Calu3 (cell line): Measurements from ENCODE around the gene SLC13A2. TPM values are rescaled to one million over a fixed set of nuclear protein-coding genes. Genes with fewer than 3 reads are reported as not detected.
"Not testable (repeated sequence)": the region's sequence is repeated elsewhere in the genome, so short reads cannot be mapped to it uniquely, and the experiment has no call there.

ENCODE experiments used
- BruUV-seq: library from RNA; stranded (reverse); fragments of 400-500 nt; replicated peaks from 2 replicates; lab custom pipeline; 2021; lab: Mats Ljungman, UMichigan
- CTCF ChIA-PET: fragments of 300-600 bp; sonication (Branson Sonifier 250); formaldehyde crosslinking; loops from one replicate; lab custom pipeline; 2022; ENCODE audit warnings: antibody characterized with exemption; lab: Charles Lee
- DNase-seq: peaks from one replicate; pipeline ENCODE4 v3.0.0; 2022
- H3K27ac Mint-ChIP-seq: one replicate; pipeline ENCODE4 v1.8.0; 2022; ENCODE audit warnings: mixed read lengths; ENCODE audit not compliant: unreplicated experiment
- H3K27me3 Mint-ChIP-seq: one replicate; pipeline ENCODE4 v1.8.0; 2022; ENCODE audit warnings: mixed read lengths; ENCODE audit not compliant: unreplicated experiment
- H3K36me3 Mint-ChIP-seq: one replicate; pipeline ENCODE4 v1.8.0; 2022; ENCODE audit warnings: mild to moderate bottlenecking, moderate library complexity, mixed read lengths; ENCODE audit not compliant: insufficient read depth, unreplicated experiment
- H3K4me1 Mint-ChIP-seq: one replicate; pipeline ENCODE4 v1.8.0; 2022; ENCODE audit warnings: mild to moderate bottlenecking, low read depth, mixed read lengths; ENCODE audit not compliant: unreplicated experiment
- H3K4me3 Mint-ChIP-seq: one replicate; pipeline ENCODE4 v1.8.0; 2022; ENCODE audit warnings: mild to moderate bottlenecking, low read depth, moderate library complexity, mixed read lengths; ENCODE audit not compliant: unreplicated experiment
- H3K9me3 Mint-ChIP-seq: one replicate; pipeline ENCODE4 v1.8.0; 2022; ENCODE audit warnings: low read depth, mixed read lengths; ENCODE audit not compliant: unreplicated experiment
- intact Hi-C: fragments of 100-400 bp; cut with micrococcal nuclease; formaldehyde crosslinking; loops from one replicate; pipeline ENCODE4 v1.10.0; 2022; ENCODE audit not compliant: unreplicated experiment
- total RNA-seq: library from RNA; stranded (reverse); gene quantifications from 2 replicates; pipeline ENCODE4 v1.2.3, GENCODE V29; 2022
- TF ChIP-seq, protein P1 (sequence below): fragments of 200-600 bp; IDR thresholded peaks from one replicate; pipeline ENCODE4 v1.8.0; 2022; ENCODE audit warnings: antibody characterized with exemption; ENCODE audit not compliant: unreplicated experiment

Gene SLC13A2
- total RNA-seq, 1 experiment from 2014 or later, result not detected

DNA sequence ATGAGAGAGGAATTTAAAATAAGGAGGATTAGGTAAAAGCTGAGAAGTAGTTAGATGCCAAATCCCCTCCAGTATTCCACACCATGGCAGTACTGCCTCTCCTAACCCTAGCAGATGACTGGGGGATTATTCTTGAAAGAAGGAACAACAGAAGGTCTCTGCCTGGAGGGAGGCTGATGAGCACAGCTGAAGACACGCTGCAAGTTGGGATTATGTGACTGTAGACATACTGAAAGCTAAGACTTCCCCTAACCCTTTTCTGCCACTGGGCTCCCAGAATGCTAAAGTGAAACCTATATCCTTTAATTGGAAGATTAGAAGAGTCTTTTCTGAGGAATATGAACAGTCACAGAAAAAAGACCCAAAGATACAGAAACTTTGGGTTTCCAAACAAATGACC, 39.7 kb upstream of the SLC13A2 start:
- Mint-ChIP-seq H3K9me3 (no peaks in the 10 kb centered on the region), H3K4me1 (no peaks in the 10 kb centered on the region), H3K4me3 (no peak overlapping the region), H3K36me3 (no peaks in the 10 kb centered on the region), H3K27ac (no peak overlapping the region), H3K27me3 (peaks cover 42% of the 10 kb centered on the region)
- no TSS peak for BruUV-seq
- CTCF ChIA-PET, result no interaction called here
- TF ChIP-seq, protein P1, sequence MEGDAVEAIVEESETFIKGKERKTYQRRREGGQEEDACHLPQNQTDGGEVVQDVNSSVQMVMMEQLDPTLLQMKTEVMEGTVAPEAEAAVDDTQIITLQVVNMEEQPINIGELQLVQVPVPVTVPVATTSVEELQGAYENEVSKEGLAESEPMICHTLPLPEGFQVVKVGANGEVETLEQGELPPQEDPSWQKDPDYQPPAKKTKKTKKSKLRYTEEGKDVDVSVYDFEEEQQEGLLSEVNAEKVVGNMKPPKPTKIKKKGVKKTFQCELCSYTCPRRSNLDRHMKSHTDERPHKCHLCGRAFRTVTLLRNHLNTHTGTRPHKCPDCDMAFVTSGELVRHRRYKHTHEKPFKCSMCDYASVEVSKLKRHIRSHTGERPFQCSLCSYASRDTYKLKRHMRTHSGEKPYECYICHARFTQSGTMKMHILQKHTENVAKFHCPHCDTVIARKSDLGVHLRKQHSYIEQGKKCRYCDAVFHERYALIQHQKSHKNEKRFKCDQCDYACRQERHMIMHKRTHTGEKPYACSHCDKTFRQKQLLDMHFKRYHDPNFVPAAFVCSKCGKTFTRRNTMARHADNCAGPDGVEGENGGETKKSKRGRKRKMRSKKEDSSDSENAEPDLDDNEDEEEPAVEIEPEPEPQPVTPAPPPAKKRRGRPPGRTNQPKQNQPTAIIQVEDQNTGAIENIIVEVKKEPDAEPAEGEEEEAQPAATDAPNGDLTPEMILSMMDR, result no peak
- no peak for DNase-seq
- intact Hi-C loops, result no loop called here

DNA sequence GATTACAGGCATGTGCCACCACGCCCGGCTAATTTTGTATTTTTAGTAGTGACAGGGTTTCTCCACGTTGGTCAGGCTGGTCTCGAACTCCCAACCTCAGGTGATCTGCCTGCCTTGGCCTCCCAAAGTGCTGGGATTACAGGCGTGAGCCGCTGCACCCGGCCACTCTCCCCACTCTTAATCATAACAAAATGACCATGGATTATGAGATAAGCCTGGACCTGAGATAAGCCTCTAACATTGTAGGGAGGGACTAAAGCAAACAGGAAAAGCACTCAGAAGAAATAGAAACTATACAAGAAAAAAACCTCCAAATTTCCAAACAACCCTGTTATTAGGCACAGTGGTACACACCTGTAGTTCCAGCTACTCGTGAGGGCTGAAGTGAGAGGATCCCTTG, 39.1 kb upstream of the SLC13A2 start:
- peaks cover 42% of the 10 kb centered on the region for H3K27me3 Mint-ChIP-seq
- H3K4me3 Mint-ChIP-seq, CTCF ChIA-PET, DNase-seq, BruUV-seq, H3K27ac Mint-ChIP-seq, intact Hi-C loops, H3K4me1 Mint-ChIP-seq, H3K36me3 Mint-ChIP-seq, H3K9me3 Mint-ChIP-seq: not testable (repeated sequence)

DNA sequence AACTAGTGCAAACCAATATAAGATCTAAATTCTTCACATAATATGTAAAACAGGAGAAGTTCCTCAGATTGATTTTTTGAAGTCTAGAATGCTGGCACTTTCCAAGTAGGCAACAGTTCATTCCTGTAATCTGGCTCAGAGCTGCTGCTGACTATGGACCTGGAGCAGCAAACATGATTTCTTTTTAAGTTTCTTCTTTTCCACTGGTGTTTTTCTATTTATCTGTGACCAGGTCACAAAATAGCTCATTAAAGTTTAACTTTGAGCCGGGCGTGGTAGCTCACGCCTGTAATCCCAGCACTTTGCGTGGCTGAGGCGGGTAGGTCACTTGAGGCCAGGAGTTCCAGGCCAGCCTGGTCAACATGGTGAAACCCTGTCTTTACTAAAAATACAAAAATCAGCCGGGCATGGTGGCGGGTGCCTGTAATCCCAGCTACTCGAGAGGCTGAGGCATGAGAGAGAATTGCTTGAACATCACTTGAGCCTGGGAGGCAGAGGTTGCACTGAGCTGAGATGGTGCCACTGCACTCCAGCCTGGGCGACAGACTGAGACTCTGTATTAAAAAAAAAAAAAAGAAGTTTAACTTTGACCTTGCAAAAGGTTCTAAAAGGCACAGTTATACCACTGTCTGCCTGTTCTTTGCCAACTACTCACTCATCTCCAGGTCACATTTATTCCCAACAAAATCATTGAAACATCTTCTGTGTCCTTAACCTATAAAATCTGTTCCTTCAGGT, 29.4 kb upstream of the SLC13A2 start:
- Mint-ChIP-seq H3K4me3 (no peak overlapping the region), H3K36me3 (no peaks in the 10 kb centered on the region), H3K4me1 (no peaks in the 10 kb centered on the region), H3K27ac (no peak overlapping the region), H3K27me3 (peaks cover 16% of the 10 kb centered on the region), H3K9me3 (no peaks in the 10 kb centered on the region)
- DNase-seq, result no peak
- BruUV-seq, result no TSS peak
- CTCF ChIA-PET, result interaction anchor here (0.7 kb wide), 1 partner anchor 133 kb away, joined by 5 read pairs; no protein-coding TSS in a partner anchor
- intact Hi-C loops, result no loop called here
- TF ChIP-seq, protein P1, result no peak

DNA sequence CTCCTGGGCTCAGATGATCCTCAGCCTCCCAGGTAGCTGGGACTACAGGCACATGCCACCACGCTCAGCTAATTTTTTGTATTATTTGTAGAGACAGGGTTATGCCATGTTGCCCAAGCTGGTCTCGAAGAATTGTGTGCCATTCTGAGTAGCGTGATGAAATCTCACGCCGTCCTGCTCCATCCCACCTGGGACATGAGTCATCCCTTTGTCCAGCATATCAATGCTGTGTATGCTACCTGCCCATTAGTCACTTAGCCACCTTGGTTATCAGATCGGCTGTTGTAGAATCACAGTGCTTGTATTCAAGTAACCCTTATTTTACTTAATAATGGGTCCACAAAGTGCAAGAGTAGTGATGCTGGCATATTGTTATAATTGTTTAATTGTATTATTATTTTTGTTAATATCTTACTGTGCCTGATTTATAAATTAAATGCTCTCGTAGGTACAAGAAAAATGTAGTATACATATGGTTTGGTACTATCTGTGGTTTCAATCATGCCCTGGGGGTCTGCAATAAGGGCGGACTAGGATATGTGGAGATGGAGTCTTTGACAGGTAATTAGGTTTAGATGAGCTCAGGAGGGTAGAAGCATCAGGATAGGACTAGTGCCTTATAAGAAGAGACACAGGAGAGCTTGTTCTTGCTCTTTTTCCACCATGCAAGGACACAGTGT, 26.6 kb upstream of the SLC13A2 start:
- Mint-ChIP-seq H3K4me3 (no peak overlapping the region), H3K27ac (no peak overlapping the region), H3K9me3 (no peaks in the 10 kb centered on the region), H3K27me3 (peaks cover 44% of the 10 kb centered on the region), H3K36me3 (no peaks in the 10 kb centered on the region), H3K4me1 (no peaks in the 10 kb centered on the region)
- CTCF ChIA-PET, result no interaction called here
- TF ChIP-seq, protein P1, result no peak
- BruUV-seq, result no TSS peak
- DNase-seq, result peak; percentile 42
- intact Hi-C loops, result no loop called here

DNA sequence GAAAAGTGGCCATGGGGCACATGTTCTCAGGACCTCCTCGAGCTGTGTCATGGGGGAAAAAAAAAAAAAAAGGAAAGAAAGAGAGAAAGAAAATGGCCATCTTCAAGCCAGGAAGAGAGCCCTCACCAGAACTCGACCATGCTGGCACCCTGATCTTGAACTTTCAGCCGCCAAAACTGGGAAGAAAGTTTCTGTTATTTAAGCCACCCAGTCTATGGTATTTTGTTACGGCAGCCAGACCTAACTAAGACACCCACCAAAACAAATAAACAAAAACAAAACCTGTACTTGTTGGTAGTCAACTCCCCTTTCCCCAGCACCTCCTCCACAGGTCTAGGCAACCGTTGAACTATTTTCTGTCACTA, 26.1 kb upstream of the SLC13A2 start:
- Mint-ChIP-seq H3K4me3 (no peak overlapping the region), H3K9me3 (no peaks in the 10 kb centered on the region), H3K27ac (no peak overlapping the region), H3K4me1 (no peaks in the 10 kb centered on the region), H3K27me3 (peaks cover 49% of the 10 kb centered on the region), H3K36me3 (no peaks in the 10 kb centered on the region)
- BruUV-seq, result no TSS peak
- CTCF ChIA-PET, result no interaction called here
- TF ChIP-seq, protein P1, result no peak
- no peak for DNase-seq
- intact Hi-C loops, result no loop called here
